ENCODE data around the gene FOXN1.

The FOXN1 gene

DNA sequence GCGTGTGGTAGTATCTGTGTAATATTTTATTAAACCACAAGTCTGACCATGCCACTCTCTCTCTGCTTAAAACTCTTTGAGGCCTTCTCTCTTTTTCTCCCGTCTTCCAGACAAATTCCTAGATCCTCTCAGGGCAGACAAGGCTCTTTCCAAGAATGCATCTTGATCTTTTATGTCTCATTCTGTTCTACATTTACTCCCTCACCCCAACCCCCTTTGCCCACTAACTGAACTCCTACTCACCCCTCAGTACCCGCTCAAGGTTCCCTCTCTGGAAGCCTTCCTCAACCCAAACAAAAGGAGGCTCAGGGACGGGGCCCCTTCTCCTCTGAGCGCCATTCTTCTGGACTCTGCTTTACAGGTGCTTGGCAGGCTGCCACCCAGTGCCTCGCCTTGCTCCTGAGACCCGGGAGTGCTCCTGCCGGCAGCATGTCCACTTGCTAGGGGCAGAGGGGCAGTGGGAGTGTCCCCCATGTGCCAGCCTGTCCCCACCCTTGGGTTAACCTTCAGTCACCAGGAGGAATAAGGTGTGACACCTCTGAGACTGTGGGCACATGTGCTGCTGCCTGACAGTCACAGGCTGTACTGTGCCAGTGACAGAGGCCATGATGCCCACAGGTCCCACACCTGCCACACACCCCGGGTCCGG, 23.5 kb upstream of the FOXN1 start:
- Histone ChIP-seq H3K27ac (no peak overlapping the region), H3K9me3 (no peaks in the 10 kb centered on the region), H3K36me3 (no peaks in the 10 kb centered on the region), H3K4me1 (ENCODE audit: control insufficient read depth in 1 of 2, insufficient read depth in 1 of 2, low read depth in 1 of 2, low read length in 1 of 2) (peaks cover 0 to 4% of the 10 kb centered on the region in 2 experiments), H3K4me3 (ENCODE audit: low read depth in 1 of 2, low read length in 1 of 2) (no peak overlapping the region), H3K27me3 (no peaks in the 10 kb centered on the region)
- TF ChIP-seq, protein P1, sequence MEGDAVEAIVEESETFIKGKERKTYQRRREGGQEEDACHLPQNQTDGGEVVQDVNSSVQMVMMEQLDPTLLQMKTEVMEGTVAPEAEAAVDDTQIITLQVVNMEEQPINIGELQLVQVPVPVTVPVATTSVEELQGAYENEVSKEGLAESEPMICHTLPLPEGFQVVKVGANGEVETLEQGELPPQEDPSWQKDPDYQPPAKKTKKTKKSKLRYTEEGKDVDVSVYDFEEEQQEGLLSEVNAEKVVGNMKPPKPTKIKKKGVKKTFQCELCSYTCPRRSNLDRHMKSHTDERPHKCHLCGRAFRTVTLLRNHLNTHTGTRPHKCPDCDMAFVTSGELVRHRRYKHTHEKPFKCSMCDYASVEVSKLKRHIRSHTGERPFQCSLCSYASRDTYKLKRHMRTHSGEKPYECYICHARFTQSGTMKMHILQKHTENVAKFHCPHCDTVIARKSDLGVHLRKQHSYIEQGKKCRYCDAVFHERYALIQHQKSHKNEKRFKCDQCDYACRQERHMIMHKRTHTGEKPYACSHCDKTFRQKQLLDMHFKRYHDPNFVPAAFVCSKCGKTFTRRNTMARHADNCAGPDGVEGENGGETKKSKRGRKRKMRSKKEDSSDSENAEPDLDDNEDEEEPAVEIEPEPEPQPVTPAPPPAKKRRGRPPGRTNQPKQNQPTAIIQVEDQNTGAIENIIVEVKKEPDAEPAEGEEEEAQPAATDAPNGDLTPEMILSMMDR (IDR thresholded peaks at IDR 0.05), result no peak

DNA sequence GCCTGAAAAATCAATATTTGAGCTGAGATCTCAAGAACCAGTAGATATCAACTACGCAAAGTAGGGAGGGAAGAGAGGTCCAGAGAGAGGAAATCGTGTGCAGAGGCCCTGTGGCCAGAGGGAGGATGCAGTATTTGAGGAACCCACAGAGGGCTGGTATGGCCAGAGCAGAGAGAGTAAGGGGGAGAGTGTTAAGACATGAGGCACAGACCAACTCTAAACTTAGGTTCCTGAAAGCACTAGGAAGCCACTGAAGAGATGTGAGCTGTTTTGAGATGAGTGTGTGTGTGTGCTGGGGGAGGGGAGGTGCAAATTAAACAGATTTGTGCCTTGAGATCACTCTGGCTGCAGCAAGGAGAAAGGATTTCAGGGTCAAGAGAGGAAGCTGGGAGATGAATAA, 21.9 kb upstream of the FOXN1 start:
- Histone ChIP-seq H3K9me3 (no peaks in the 10 kb centered on the region), H3K4me1 (ENCODE audit: control insufficient read depth in 1 of 2, insufficient read depth in 1 of 2, low read depth in 1 of 2, low read length in 1 of 2) (peaks cover 0 to 4% of the 10 kb centered on the region in 2 experiments), H3K27me3 (no peaks in the 10 kb centered on the region), H3K36me3 (no peaks in the 10 kb centered on the region), H3K27ac (no peak overlapping the region), H3K4me3 (ENCODE audit: low read depth in 1 of 2, low read length in 1 of 2) (no peak overlapping the region)
- TF ChIP-seq, protein P1 (IDR thresholded peaks at IDR 0.05), result no peak

DNA sequence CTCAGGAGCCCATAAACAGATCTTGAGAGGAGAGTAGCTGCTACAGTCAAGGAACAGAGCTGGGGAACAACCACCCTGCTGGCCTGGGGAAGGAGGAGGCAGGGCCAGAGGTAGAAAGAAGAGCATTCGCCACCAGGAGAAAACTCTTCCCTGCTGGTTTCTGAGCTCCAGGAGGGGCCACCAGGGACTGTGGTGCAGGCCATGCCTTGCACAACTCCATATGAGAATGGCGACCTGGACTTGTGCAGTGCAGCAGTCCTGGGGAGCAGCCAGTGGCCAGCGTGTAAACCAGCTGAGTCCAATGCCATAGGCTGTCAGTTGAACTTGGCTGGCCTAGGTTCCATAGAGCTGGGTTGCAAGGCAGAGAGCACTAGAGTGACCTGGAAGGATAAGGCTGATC, 21.1 kb upstream of the FOXN1 start:
- Histone ChIP-seq H3K27me3 (no peaks in the 10 kb centered on the region), H3K4me1 (ENCODE audit: control insufficient read depth in 1 of 2, insufficient read depth in 1 of 2, low read depth in 1 of 2, low read length in 1 of 2) (peaks cover 0 to 4% of the 10 kb centered on the region in 2 experiments), H3K27ac (no peak overlapping the region), H3K36me3 (no peaks in the 10 kb centered on the region), H3K9me3 (no peaks in the 10 kb centered on the region), H3K4me3 (ENCODE audit: low read depth in 1 of 2, low read length in 1 of 2) (no peak overlapping the region)
- TF ChIP-seq, protein P1 (IDR thresholded peaks at IDR 0.05), result no peak

- H3K9me3 ChIP-seq, result no peaks in the 10 kb centered on the region
- no peaks in the 10 kb centered on the region for H3K36me3 ChIP-seq
- H3K4me1 ChIP-seq (ENCODE audit: control insufficient read depth in 1 of 2, insufficient read depth in 1 of 2, low read depth in 1 of 2, low read length in 1 of 2), result peaks cover 0 to 4% of the 10 kb centered on the region in 2 experiments
- no peaks in the 10 kb centered on the region for H3K27me3 ChIP-seq
- TF ChIP-seq, protein P1 (IDR thresholded peaks at IDR 0.05), result no peak
- H3K27ac ChIP-seq, result no peak overlapping the region
- H3K4me3 ChIP-seq (ENCODE audit: low read depth in 1 of 2, low read length in 1 of 2), result no peak overlapping the region
Measured at GRCh38 chr17:28487881-28488532, 18.1 kb upstream of the FOXN1 start.

GRCh38 chr17:28488533-28489276, 17.4 kb upstream of the FOXN1 start:
- Histone ChIP-seq H3K9me3 (no peaks in the 10 kb centered on the region), H3K36me3 (no peaks in the 10 kb centered on the region), H3K27ac (no peak overlapping the region), H3K27me3 (no peaks in the 10 kb centered on the region), H3K4me3 (ENCODE audit: low read depth in 1 of 2, low read length in 1 of 2) (no peak overlapping the region), H3K4me1 (ENCODE audit: control insufficient read depth in 1 of 2, insufficient read depth in 1 of 2, low read depth in 1 of 2, low read length in 1 of 2) (peaks cover 0 to 4% of the 10 kb centered on the region in 2 experiments)
- TF ChIP-seq, protein P1 (IDR thresholded peaks at IDR 0.05), result no peak
